ENCODE results near the gene OBSL1.

The OBSL1 gene

GRCh38 chr2:219565130-219566080 is 5.9 kb downstream of the OBSL1 start:
- no peak for DNase-seq

- no peak for DNase-seq
Observed at GRCh38 chr2:219563271-219563928, 7.9 kb downstream of the OBSL1 start.

GRCh38 chr2:219562049-219563020 is 9.0 kb downstream of the OBSL1 start:
- DNase-seq: no peak

GRCh38 chr2:219561179-219562048 is 9.9 kb downstream of the OBSL1 start:
- no peak for DNase-seq

GRCh38 chr2:219560893-219561178 is 10.5 kb downstream of the OBSL1 start:
- no peak for DNase-seq

GRCh38 chr2:219560037-219560892 is 11.1 kb downstream of the OBSL1 start:
- DNase-seq: no peak

- DNase-seq: no peak
Observed at GRCh38 chr2:219559156-219559915, 12.0 kb downstream of the OBSL1 start.

- DNase-seq: no peak
Observed at GRCh38 chr2:219557791-219558785, 13.3 kb downstream of the OBSL1 start.

GRCh38 chr2:219557320-219557719 is 14.0 kb downstream of the OBSL1 start:
- no peak for DNase-seq

GRCh38 chr2:219556413-219556812 is 14.9 kb downstream of the OBSL1 start:
- no peak for DNase-seq

GRCh38 chr2:219555956-219556355 is 15.4 kb downstream of the OBSL1 start:
- DNase-seq: no peak

GRCh38 chr2:219554350-219554749 is 17.0 kb downstream of the OBSL1 start:
- no peak for DNase-seq

GRCh38 chr2:219553463-219553963 is 17.8 kb downstream of the OBSL1 start:
- DNase-seq: no peak

- no peak for DNase-seq
Observed at GRCh38 chr2:219553168-219553417, 18.2 kb downstream of the OBSL1 start.

GRCh38 chr2:219552382-219553167 is 18.8 kb downstream of the OBSL1 start:
- DNase-seq: peak; percentile 86

- no peak for DNase-seq
Observed at GRCh38 chr2:219551441-219552381, 19.6 kb downstream of the OBSL1 start.

GRCh38 chr2:219549619-219550018 is 21.7 kb downstream of the OBSL1 start:
- no peak for DNase-seq
